OCI-LY7 (cell line): ENCODE measurements around the gene SAFB2. TPM values are rescaled to one million over a fixed set of nuclear protein-coding genes. Genes with fewer than 3 reads are reported as not detected.

Experiments
- BruUV-seq: library from RNA; stranded (reverse); fragments of 400-500 nt; replicated peaks from 2 replicates; lab custom pipeline; 2021; lab: Mats Ljungman, UMichigan
- CTCF ChIA-PET: fragments of 300-600 bp; sonication (Branson Sonifier 250); formaldehyde crosslinking; loops from one replicate; lab custom pipeline; 2022; ENCODE audit warnings: antibody characterized with exemption; ENCODE audit not compliant: unreplicated experiment; lab: Charles Lee
- POLR2A ChIA-PET: fragments of 300-600 bp; sonication (Branson Sonifier 250); formaldehyde crosslinking; loops from one replicate; lab custom pipeline; 2022; ENCODE audit warnings: antibody characterized with exemption; lab: Charles Lee
- DNase-seq: peaks from one replicate; pipeline ENCODE4 v3.0.0-alpha.2; 2015; ENCODE audit warnings: low spot score
- H2AFZ ChIP-seq: fragments of 200-600 bp; sonication (generic), shearing (Covaris generic); 2 replicates; pipeline ENCODE4 v1.6.1; 2014; ENCODE audit warnings: mild to moderate bottlenecking, antibody characterized with exemption, low read length, moderate library complexity
- H3K27ac ChIP-seq: fragments of 200-600 bp; sonication (generic); 2 replicates; pipeline ENCODE4 v1.5.1; 2014; ENCODE audit warnings: mixed run types, low read depth, mild to moderate bottlenecking, moderate library complexity, low read length, inconsistent platforms; ENCODE audit not compliant: poor library complexity, severe bottlenecking
- H3K36me3 ChIP-seq: fragments of 200-600 bp; sonication (generic); 2 replicates; pipeline ENCODE4 v1.6.1; 2014; ENCODE audit warnings: mild to moderate bottlenecking, antibody characterized with exemption, low read length, moderate library complexity, mixed read lengths; ENCODE audit not compliant: insufficient read depth
- H3K4me1 ChIP-seq: fragments of 200-600 bp; sonication (generic); 2 replicates; pipeline ENCODE4 v1.5.1; 2014; ENCODE audit warnings: mild to moderate bottlenecking, low read length; ENCODE audit not compliant: insufficient read depth, poor library complexity, severe bottlenecking
- H3K4me2 ChIP-seq: fragments of 200-600 bp; sonication (generic); 2 replicates; pipeline ENCODE4 v1.6.1; 2014; ENCODE audit warnings: mild to moderate bottlenecking, low read length
- H3K4me3 ChIP-seq: fragments of 200-600 bp; sonication (generic); 2 replicates; pipeline ENCODE4 v1.5.1; 2014; ENCODE audit warnings: mild to moderate bottlenecking, low read depth, low read length; ENCODE audit not compliant: poor library complexity, severe bottlenecking
- H3K79me2 ChIP-seq: fragments of 200-600 bp; sonication (generic); 2 replicates; pipeline ENCODE4 v1.6.1; 2016; ENCODE audit warnings: low read depth, mild to moderate bottlenecking, low read length, moderate library complexity, mixed read lengths; ENCODE audit not compliant: insufficient read depth
- H3K9me2 ChIP-seq: fragments of 200-600 bp; sonication (generic); 2 replicates; pipeline ENCODE4 v1.6.1; 2016; ENCODE audit warnings: mild to moderate bottlenecking, low read length, mixed read lengths; ENCODE audit not compliant: insufficient read depth
- H3K9me3 ChIP-seq: fragments of 200-600 bp; sonication (generic); 2 replicates; pipeline ENCODE4 v1.6.1; 2014; ENCODE audit warnings: mild to moderate bottlenecking, mixed run types, low read length, mixed read lengths
- H4K20me1 ChIP-seq: fragments of 200-600 bp; sonication (generic); 2 replicates; pipeline ENCODE4 v1.6.1; 2014; ENCODE audit warnings: mild to moderate bottlenecking, antibody characterized with exemption, low read length, moderate library complexity, mixed read lengths; ENCODE audit not compliant: insufficient read depth
- EZH2phosphoT487 ChIP-seq: fragments of 200-600 bp; sonication (generic); IDR thresholded peaks from 2 replicates; pipeline ENCODE4 v1.6.1; 2018; ENCODE audit warnings: low read depth, borderline replicate concordance, mild to moderate bottlenecking, mixed run types, antibody characterized with exemption, low read length, moderate library complexity, mixed read lengths
- intact Hi-C: fragments of 100-400 bp; cut with micrococcal nuclease; formaldehyde crosslinking; loops from one replicate; pipeline ENCODE4 v1.10.0; 2022; ENCODE audit not compliant: unreplicated experiment
- total RNA-seq, 2 experiments: library from RNA; depleted of rRNA in 1 of 2; stranded (reverse); fragments of >200 nt in 1 of 2; shearing (Covaris generic) in 1 of 2; gene quantifications; 2 replicates each; pipeline ENCODE4 v1.2.3, GENCODE V29; 2014 to 2022
- TF ChIP-seq, protein P1 (sequence below): fragments of 200-600 bp; sonication (generic); conservative IDR thresholded peaks from 2 replicates; pipeline ENCODE4 v1.5.1; 2014; ENCODE audit warnings: mild to moderate bottlenecking, antibody characterized with exemption, low read length, moderate library complexity, mixed read lengths

SAFB2 gene
- total RNA-seq, 2 experiments from 2014 or later, result 52.8 to 111 TPM

DNA sequence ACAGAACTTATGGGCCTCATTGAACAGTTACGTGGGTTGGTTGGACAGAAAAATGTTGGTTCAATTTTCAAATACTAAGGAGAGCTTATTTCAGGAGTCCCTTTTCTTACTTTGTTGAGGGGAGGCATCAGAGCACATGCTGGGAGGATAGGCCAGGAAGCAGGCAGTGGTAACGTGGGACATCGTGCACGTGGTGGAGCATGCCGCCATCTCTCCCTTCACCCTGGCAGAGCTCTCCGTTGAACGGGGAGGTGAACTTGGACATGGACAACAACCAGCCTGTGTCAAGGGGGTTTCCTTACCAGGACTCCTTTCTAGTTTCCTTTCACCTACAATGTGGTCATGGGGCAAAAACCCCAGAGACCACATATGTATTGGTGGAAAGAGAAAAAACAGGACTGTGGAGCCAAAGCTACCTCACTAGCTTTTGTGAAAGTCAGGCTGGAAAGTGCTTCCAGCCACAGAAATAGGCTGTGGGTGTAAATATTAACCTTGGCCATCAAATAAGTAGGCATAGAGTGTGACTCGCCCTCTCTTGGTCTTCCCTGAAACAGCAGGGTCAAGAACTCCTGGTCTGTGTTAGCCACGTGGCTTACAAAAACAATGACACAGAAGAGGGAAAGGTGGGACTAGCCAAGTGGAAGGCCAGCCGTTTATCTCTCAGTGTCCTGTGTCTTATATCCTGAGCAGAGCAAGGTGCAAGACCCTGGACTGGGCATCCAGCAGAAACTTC, 43.4 kb upstream of the SAFB2 start:
- Histone ChIP-seq H3K27ac (no peak overlapping the region), H2AFZ (no peak overlapping the region), H3K4me2 (no peak overlapping the region), H3K9me3 (no peaks in the 10 kb centered on the region), H3K9me2 (no peaks in the 10 kb centered on the region), H3K79me2 (no peaks in the 10 kb centered on the region), H3K4me3 (no peak overlapping the region), H3K4me1 (no peaks in the 10 kb centered on the region), H3K36me3 (peaks cover 97% of the 10 kb centered on the region), H4K20me1 (no peaks in the 10 kb centered on the region)
- ChIA-PET CTCF (no interaction called here), POLR2A (no interaction called here)
- TF ChIP-seq EZH2phosphoT487, result no peak
- TF ChIP-seq, protein P1, sequence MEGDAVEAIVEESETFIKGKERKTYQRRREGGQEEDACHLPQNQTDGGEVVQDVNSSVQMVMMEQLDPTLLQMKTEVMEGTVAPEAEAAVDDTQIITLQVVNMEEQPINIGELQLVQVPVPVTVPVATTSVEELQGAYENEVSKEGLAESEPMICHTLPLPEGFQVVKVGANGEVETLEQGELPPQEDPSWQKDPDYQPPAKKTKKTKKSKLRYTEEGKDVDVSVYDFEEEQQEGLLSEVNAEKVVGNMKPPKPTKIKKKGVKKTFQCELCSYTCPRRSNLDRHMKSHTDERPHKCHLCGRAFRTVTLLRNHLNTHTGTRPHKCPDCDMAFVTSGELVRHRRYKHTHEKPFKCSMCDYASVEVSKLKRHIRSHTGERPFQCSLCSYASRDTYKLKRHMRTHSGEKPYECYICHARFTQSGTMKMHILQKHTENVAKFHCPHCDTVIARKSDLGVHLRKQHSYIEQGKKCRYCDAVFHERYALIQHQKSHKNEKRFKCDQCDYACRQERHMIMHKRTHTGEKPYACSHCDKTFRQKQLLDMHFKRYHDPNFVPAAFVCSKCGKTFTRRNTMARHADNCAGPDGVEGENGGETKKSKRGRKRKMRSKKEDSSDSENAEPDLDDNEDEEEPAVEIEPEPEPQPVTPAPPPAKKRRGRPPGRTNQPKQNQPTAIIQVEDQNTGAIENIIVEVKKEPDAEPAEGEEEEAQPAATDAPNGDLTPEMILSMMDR, result peak; percentile 35; the same call in 1 of the 2 replicates
- DNase-seq, result no peak
- intact Hi-C loops, result no loop called here
- BruUV-seq, result no TSS peak

DNA sequence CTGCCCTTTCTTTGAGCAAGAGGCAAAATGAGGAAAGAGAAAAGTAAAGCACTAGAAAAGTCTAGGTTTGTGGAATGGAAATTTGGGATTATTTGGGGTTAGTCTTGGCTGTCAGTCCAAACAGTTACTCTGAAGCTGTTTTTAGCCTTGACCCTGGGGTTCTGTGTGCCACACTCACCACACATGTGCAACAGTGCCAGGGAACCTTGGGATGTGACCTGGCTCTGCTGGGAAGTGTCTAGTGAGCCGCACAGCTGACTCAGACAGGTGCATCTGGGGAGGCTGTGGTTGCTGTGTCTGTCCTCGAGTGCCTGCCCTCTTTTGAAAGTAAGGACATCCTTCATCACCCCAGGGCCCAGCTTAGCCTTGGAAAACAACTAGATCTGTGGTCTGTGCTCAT, 41.9 kb upstream of the SAFB2 start:
- POLR2A ChIA-PET, result no interaction called here
- H2AFZ ChIP-seq, result no peak overlapping the region
- H3K27ac ChIP-seq, result no peak overlapping the region
- no peak overlapping the region for H3K4me2 ChIP-seq
- CTCF ChIA-PET, result no interaction called here
- no peak for TF ChIP-seq EZH2phosphoT487
- TF ChIP-seq, protein P1, result no peak
- H4K20me1 ChIP-seq, result no peaks in the 10 kb centered on the region
- no peaks in the 10 kb centered on the region for H3K9me2 ChIP-seq
- no TSS peak for BruUV-seq
- intact Hi-C loops, result no loop called here
- peaks cover 99% of the 10 kb centered on the region for H3K36me3 ChIP-seq
- no peaks in the 10 kb centered on the region for H3K4me1 ChIP-seq
- H3K4me3 ChIP-seq, result no peak overlapping the region
- no peak for DNase-seq
- H3K9me3 ChIP-seq, result no peaks in the 10 kb centered on the region
- H3K79me2 ChIP-seq, result no peaks in the 10 kb centered on the region

DNA sequence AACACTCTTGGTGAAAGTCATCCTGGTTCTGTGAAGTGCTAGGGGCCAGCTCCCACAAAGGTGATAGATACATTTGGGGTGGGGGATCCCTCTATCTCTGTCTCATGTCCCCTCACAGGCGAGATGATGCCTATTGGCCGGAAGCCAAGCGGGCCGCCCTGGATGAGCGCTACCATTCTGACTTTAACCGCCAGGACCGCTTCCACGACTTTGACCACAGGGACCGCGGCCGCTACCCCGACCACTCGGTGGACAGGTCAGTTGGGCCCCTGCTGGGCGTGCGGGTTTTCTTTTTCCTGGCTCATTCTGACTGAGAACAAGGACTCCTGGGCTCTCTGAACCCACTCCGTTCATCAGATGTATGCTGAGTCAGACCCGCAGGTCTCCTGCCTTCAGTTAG, 41.3 kb upstream of the SAFB2 start:
- no peak for DNase-seq
- H3K27ac ChIP-seq, result no peak overlapping the region
- BruUV-seq, result no TSS peak
- POLR2A ChIA-PET, result no interaction called here
- intact Hi-C loops, result no loop called here
- no peaks in the 10 kb centered on the region for H3K9me3 ChIP-seq
- H2AFZ ChIP-seq, result no peak overlapping the region
- H4K20me1 ChIP-seq, result no peaks in the 10 kb centered on the region
- H3K36me3 ChIP-seq, result peaks cover 99% of the 10 kb centered on the region
- H3K9me2 ChIP-seq, result no peaks in the 10 kb centered on the region
- no peaks in the 10 kb centered on the region for H3K79me2 ChIP-seq
- no peak for TF ChIP-seq EZH2phosphoT487
- TF ChIP-seq, protein P1, result no peak
- H3K4me1 ChIP-seq, result no peaks in the 10 kb centered on the region
- CTCF ChIA-PET, result no interaction called here
- H3K4me3 ChIP-seq, result no peak overlapping the region
- H3K4me2 ChIP-seq, result no peak overlapping the region
